Endothelial cell (in vitro differentiated cells): ENCODE measurements around the gene MCTP1. TPM values are rescaled to one million over a fixed set of nuclear protein-coding genes. Genes with fewer than 3 reads are reported as not detected.

ENCODE experiments used
- DNase-seq: peaks from one replicate; pipeline ENCODE4 v3.0.0; 2021; ENCODE audit warnings: low spot score
- H3K27ac Mint-ChIP-seq: one replicate; pipeline ENCODE4 v1.8.0; 2021; ENCODE audit warnings: mixed read lengths, inconsistent platforms; ENCODE audit not compliant: unreplicated experiment
- H3K27me3 Mint-ChIP-seq: one replicate; pipeline ENCODE4 v1.8.0; 2021; ENCODE audit warnings: mild to moderate bottlenecking, moderate library complexity, mixed read lengths, inconsistent platforms; ENCODE audit not compliant: unreplicated experiment
- H3K36me3 Mint-ChIP-seq: one replicate; pipeline ENCODE4 v1.8.0; 2021; ENCODE audit warnings: mild to moderate bottlenecking, low read depth, mixed read lengths, inconsistent platforms; ENCODE audit not compliant: unreplicated experiment
- H3K4me1 Mint-ChIP-seq: one replicate; pipeline ENCODE4 v1.8.0; 2021; ENCODE audit warnings: mild to moderate bottlenecking, mixed read lengths, inconsistent platforms; ENCODE audit not compliant: unreplicated experiment
- H3K4me3 Mint-ChIP-seq: one replicate; pipeline ENCODE4 v1.8.0; 2021; ENCODE audit warnings: mild to moderate bottlenecking, mixed read lengths, inconsistent platforms; ENCODE audit not compliant: unreplicated experiment
- H3K9me3 Mint-ChIP-seq: one replicate; pipeline ENCODE4 v1.8.0; 2021; ENCODE audit warnings: mixed read lengths, inconsistent platforms; ENCODE audit not compliant: unreplicated experiment
- CTCF ChIP-seq: fragments of 200-600 bp; sonication (generic); IDR thresholded peaks from one replicate; pipeline ENCODE4 v1.5.0; 2021; ENCODE audit warnings: antibody characterized with exemption; ENCODE audit not compliant: unreplicated experiment
- total RNA-seq: library from RNA; stranded (reverse); fragmentation: NEBNext Ultra II Directional; extraction: Animal tissue kit (Norgen Biotek cat#: 25700); gene quantifications from one replicate; pipeline ENCODE4 v1.2.1, GENCODE V29; 2021; ENCODE audit not compliant: unreplicated experiment

Gene MCTP1
- total RNA-seq, 1 donor from 2014 or later = 2.2 TPM

GRCh38 chr5:95022967-95023695 lies 261.8 kb downstream of the MCTP1 start:
- no peak overlapping the region for H3K27ac Mint-ChIP-seq

GRCh38 chr5:95020345-95020744 lies 264.5 kb downstream of the MCTP1 start:
- Mint-ChIP-seq H3K4me1 (no peaks in the 10 kb centered on the region), H3K9me3 (no peaks in the 10 kb centered on the region), H3K4me3 (no peak overlapping the region), H3K27ac (no peak overlapping the region), H3K27me3 (no peaks in the 10 kb centered on the region), H3K36me3 (no peaks in the 10 kb centered on the region)
- DNase-seq = no peak
- no peak for TF ChIP-seq CTCF

More at GRCh38 chr5:95022967-95023695, 261.8 kb downstream of the MCTP1 start:
- DNase-seq = no peak
- no peaks in the 10 kb centered on the region for H3K9me3 Mint-ChIP-seq
- H3K36me3 Mint-ChIP-seq = no peaks in the 10 kb centered on the region
- no peaks in the 10 kb centered on the region for H3K4me1 Mint-ChIP-seq
- no peak for TF ChIP-seq CTCF
- no peak overlapping the region for H3K4me3 Mint-ChIP-seq
- H3K27me3 Mint-ChIP-seq = no peaks in the 10 kb centered on the region

GRCh38 chr5:95018946-95019345 lies 265.9 kb downstream of the MCTP1 start:
- Mint-ChIP-seq H3K4me1 (no peaks in the 10 kb centered on the region), H3K27me3 (no peaks in the 10 kb centered on the region), H3K9me3 (no peaks in the 10 kb centered on the region), H3K27ac (no peak overlapping the region), H3K36me3 (no peaks in the 10 kb centered on the region), H3K4me3 (no peak overlapping the region)
- TF ChIP-seq CTCF = no peak
- no peak for DNase-seq

- no peak overlapping the region for H3K4me3 Mint-ChIP-seq
- H3K27ac Mint-ChIP-seq = no peak overlapping the region
- H3K36me3 Mint-ChIP-seq = no peaks in the 10 kb centered on the region
- H3K9me3 Mint-ChIP-seq = no peaks in the 10 kb centered on the region
- TF ChIP-seq CTCF = no peak
- H3K27me3 Mint-ChIP-seq = no peaks in the 10 kb centered on the region
- H3K4me1 Mint-ChIP-seq = no peaks in the 10 kb centered on the region
- no peak for DNase-seq
These were observed 266.4 kb downstream of the MCTP1 start for GRCh38 chr5:95018511-95018910.

- Mint-ChIP-seq H3K27me3 (peaks cover 1% of the 10 kb centered on the region), H3K27ac (no peak overlapping the region), H3K4me3 (no peak overlapping the region), H3K4me1 (no peaks in the 10 kb centered on the region), H3K36me3 (peaks cover 4% of the 10 kb centered on the region), H3K9me3 (no peaks in the 10 kb centered on the region)
- TF ChIP-seq CTCF = no peak
- no peak for DNase-seq
These were observed 275.1 kb downstream of the MCTP1 start for GRCh38 chr5:95009812-95010211.
